HG02852 (cell line): ENCODE measurements around the gene TBC1D24.
"Not testable (repeated sequence)": the region's sequence is repeated elsewhere in the genome, so short reads cannot be mapped to it uniquely, and the experiment has no call there.

Experiments used
- ATAC-seq: cut with Tn5 transposase; IDR thresholded peaks from one replicate; pipeline ENCODE4 v1.9.1; 2021; ENCODE audit warnings: mild to moderate bottlenecking, moderate library complexity; ENCODE audit not compliant: unreplicated experiment

The TBC1D24 gene

GRCh38 chr16:2474877-2475412 is at the start of gene TBC1D24:
Gene TBC1D24 (plus strand): TSS chr16:2475127. CDS start chr16:2496149, 21,022 bp downstream.
- ATAC-seq: peak; percentile 64

GRCh38 chr16:2425825-2426430 is 49.0 kb upstream of the TBC1D24 start:
- ATAC-seq: no peak

- ATAC-seq: no peak
Measured at GRCh38 chr16:2426941-2427361, 48.0 kb upstream of the TBC1D24 start.

GRCh38 chr16:2427526-2427925 is 47.4 kb upstream of the TBC1D24 start:
- ATAC-seq: no peak

GRCh38 chr16:2428051-2428783 is 46.7 kb upstream of the TBC1D24 start:
- ATAC-seq: peak; percentile 30

- ATAC-seq: no peak
Measured at GRCh38 chr16:2428784-2429033, 46.2 kb upstream of the TBC1D24 start.

GRCh38 chr16:2429034-2429770 is 45.7 kb upstream of the TBC1D24 start, which contains the start of gene CCNF:
Gene CCNF (plus strand): TSS chr16:2429447. CDS start chr16:2429482, 35 bp downstream.
- peak; percentile 86 for ATAC-seq

- no peak for ATAC-seq
Measured at GRCh38 chr16:2429771-2430663, 44.9 kb upstream of the TBC1D24 start.

- ATAC-seq: no peak
Measured at GRCh38 chr16:2432286-2432685, 42.6 kb upstream of the TBC1D24 start.

GRCh38 chr16:2432801-2433505 is 42.0 kb upstream of the TBC1D24 start:
- ATAC-seq: no peak

GRCh38 chr16:2435236-2435635 is 39.7 kb upstream of the TBC1D24 start:
- not testable (repeated sequence) for ATAC-seq

GRCh38 chr16:2436110-2436509 is 38.8 kb upstream of the TBC1D24 start:
- ATAC-seq: no peak

- ATAC-seq: no peak
Measured at GRCh38 chr16:2437032-2437790, 37.7 kb upstream of the TBC1D24 start.

GRCh38 chr16:2438121-2438520 is 36.8 kb upstream of the TBC1D24 start:
- ATAC-seq: no peak

- ATAC-seq: no peak
Measured at GRCh38 chr16:2439598-2439997, 35.3 kb upstream of the TBC1D24 start.

- not testable (repeated sequence) for ATAC-seq
Measured at GRCh38 chr16:2441143-2441804, 33.7 kb upstream of the TBC1D24 start.

- no peak for ATAC-seq
Measured at GRCh38 chr16:2443555-2443954, 31.4 kb upstream of the TBC1D24 start.

GRCh38 chr16:2447920-2448583 is 26.9 kb upstream of the TBC1D24 start:
- no peak for ATAC-seq
